ENCODE results near the gene SLC6A13. TPM values are rescaled to one million over a fixed set of nuclear protein-coding genes. Genes with fewer than 3 reads are reported as not detected.

The SLC6A13 gene
- total RNA-seq, 1 experiment from 2014 or later: not detected

GRCh38 chr12:227286-227915, 35.2 kb downstream of the SLC6A13 start:
- Histone ChIP-seq H3K4me3 (ENCODE audit: low read depth, low read length, poor library complexity, severe bottlenecking) (no peak overlapping the region), H3K27ac (ENCODE audit: low read depth, low read length, poor library complexity, severe bottlenecking) (no peak overlapping the region), H3K27me3 (replicated peaks; ENCODE audit: insufficient read depth, low read depth, low read length, poor library complexity) (no peaks in the 10 kb centered on the region), H3K9me3 (ENCODE audit: low read depth, low read length, poor library complexity, severe bottlenecking) (no peaks in the 10 kb centered on the region), H3K36me3 (ENCODE audit: insufficient read depth, low read length, poor library complexity, severe bottlenecking) (no peaks in the 10 kb centered on the region), H3K4me1 (ENCODE audit: insufficient read depth, low read length, poor library complexity, severe bottlenecking) (no peaks in the 10 kb centered on the region)
- TF ChIP-seq, protein P1, sequence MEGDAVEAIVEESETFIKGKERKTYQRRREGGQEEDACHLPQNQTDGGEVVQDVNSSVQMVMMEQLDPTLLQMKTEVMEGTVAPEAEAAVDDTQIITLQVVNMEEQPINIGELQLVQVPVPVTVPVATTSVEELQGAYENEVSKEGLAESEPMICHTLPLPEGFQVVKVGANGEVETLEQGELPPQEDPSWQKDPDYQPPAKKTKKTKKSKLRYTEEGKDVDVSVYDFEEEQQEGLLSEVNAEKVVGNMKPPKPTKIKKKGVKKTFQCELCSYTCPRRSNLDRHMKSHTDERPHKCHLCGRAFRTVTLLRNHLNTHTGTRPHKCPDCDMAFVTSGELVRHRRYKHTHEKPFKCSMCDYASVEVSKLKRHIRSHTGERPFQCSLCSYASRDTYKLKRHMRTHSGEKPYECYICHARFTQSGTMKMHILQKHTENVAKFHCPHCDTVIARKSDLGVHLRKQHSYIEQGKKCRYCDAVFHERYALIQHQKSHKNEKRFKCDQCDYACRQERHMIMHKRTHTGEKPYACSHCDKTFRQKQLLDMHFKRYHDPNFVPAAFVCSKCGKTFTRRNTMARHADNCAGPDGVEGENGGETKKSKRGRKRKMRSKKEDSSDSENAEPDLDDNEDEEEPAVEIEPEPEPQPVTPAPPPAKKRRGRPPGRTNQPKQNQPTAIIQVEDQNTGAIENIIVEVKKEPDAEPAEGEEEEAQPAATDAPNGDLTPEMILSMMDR (conservative IDR thresholded peaks at IDR 0.05; ENCODE audit: low read depth, low read length): no peak
- TF ChIP-seq EZH2 (IDR thresholded peaks at IDR 0.05; ENCODE audit: borderline replicate concordance, low read depth, low read length, poor library complexity, severe bottlenecking): no peak
- intact Hi-C loops (cut with micrococcal nuclease; ENCODE audit: unreplicated experiment): no loop called here
- POLR2A ChIA-PET (ENCODE audit: low non-redundant PET): no interaction called here
- DNase-seq (ENCODE audit: low spot score): no peak
- CTCF ChIA-PET: no interaction called here
- BruUV-seq (replicated peaks): no TSS peak

DNA sequence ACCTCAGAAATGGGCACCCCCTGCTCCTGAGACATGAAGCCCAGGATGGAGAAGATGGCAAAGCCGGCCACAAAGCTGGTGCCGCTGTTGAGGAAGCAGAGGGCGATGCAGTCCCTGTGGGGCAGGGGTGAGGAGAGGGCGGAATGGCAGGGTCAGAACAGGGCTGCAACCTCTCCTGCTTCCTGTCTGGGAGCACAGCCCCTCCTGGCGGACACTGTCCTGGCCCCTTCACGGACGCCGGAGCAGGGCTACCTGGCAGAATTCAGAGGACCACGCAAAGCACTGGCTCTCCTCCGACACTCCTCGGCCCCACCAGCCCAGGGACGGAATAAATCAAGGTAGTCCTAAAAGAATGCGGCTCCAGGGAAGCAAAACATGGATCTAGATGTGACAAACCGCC, 36.2 kb downstream of the SLC6A13 start:
- intact Hi-C loops (cut with micrococcal nuclease; ENCODE audit: unreplicated experiment): no loop called here
- Histone ChIP-seq H3K4me1 (ENCODE audit: insufficient read depth, low read length, poor library complexity, severe bottlenecking) (no peaks in the 10 kb centered on the region), H3K9me3 (ENCODE audit: low read depth, low read length, poor library complexity, severe bottlenecking) (no peaks in the 10 kb centered on the region), H3K36me3 (ENCODE audit: insufficient read depth, low read length, poor library complexity, severe bottlenecking) (no peaks in the 10 kb centered on the region), H3K27ac (ENCODE audit: low read depth, low read length, poor library complexity, severe bottlenecking) (no peak overlapping the region), H3K27me3 (replicated peaks; ENCODE audit: insufficient read depth, low read depth, low read length, poor library complexity) (no peaks in the 10 kb centered on the region), H3K4me3 (ENCODE audit: low read depth, low read length, poor library complexity, severe bottlenecking) (no peak overlapping the region)
- no peak for TF ChIP-seq EZH2 (IDR thresholded peaks at IDR 0.05; ENCODE audit: borderline replicate concordance, low read depth, low read length, poor library complexity, severe bottlenecking)
- TF ChIP-seq, protein P1 (conservative IDR thresholded peaks at IDR 0.05; ENCODE audit: low read depth, low read length): no peak
- BruUV-seq (replicated peaks): no TSS peak
- CTCF ChIA-PET: no interaction called here
- POLR2A ChIA-PET (ENCODE audit: low non-redundant PET): no interaction called here
- no peak for DNase-seq (ENCODE audit: low spot score)

DNA sequence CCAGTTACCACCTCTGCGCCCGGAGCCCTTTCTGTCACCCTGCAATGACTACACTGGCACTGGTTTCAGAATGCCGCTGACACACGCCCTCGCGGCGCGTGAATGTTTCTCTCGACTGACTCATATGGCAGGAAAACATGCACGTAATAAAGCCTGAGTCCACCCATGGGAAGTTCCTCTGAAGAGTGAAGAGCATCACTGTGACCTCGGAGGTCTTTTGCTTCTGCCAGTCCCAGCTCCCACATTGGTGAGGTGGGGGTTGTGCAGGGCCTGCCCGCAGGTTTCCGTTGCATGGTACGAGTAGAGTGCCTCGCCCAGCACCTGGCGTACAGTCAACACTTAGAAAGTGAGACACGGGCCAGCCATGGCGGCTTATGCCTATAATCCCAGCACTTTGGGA, 37.6 kb downstream of the SLC6A13 start:
- no TSS peak for BruUV-seq (replicated peaks)
- no peak overlapping the region for H3K4me3 ChIP-seq (ENCODE audit: low read depth, low read length, poor library complexity, severe bottlenecking)
- no peaks in the 10 kb centered on the region for H3K9me3 ChIP-seq (ENCODE audit: low read depth, low read length, poor library complexity, severe bottlenecking)
- no peaks in the 10 kb centered on the region for H3K4me1 ChIP-seq (ENCODE audit: insufficient read depth, low read length, poor library complexity, severe bottlenecking)
- ChIA-PET CTCF (no interaction called here), POLR2A (ENCODE audit: low non-redundant PET) (no interaction called here)
- no peak overlapping the region for H3K27ac ChIP-seq (ENCODE audit: low read depth, low read length, poor library complexity, severe bottlenecking)
- no peaks in the 10 kb centered on the region for H3K36me3 ChIP-seq (ENCODE audit: insufficient read depth, low read length, poor library complexity, severe bottlenecking)
- no peak for DNase-seq (ENCODE audit: low spot score)
- TF ChIP-seq, protein P1 (conservative IDR thresholded peaks at IDR 0.05; ENCODE audit: low read depth, low read length): no peak
- TF ChIP-seq EZH2 (IDR thresholded peaks at IDR 0.05; ENCODE audit: borderline replicate concordance, low read depth, low read length, poor library complexity, severe bottlenecking): no peak
- H3K27me3 ChIP-seq (replicated peaks; ENCODE audit: insufficient read depth, low read depth, low read length, poor library complexity): no peaks in the 10 kb centered on the region
- intact Hi-C loops (cut with micrococcal nuclease; ENCODE audit: unreplicated experiment): no loop called here
